Measurements from ENCODE around the gene NAA40.

GRCh38 chr11:63909591-63910506, 29.0 kb upstream of the NAA40 start:
- TF ChIP-seq EZH2 (conservative IDR thresholded peaks at IDR 0.05; ENCODE audit: low read depth, low read length), result no peak
- TF ChIP-seq, protein P1, sequence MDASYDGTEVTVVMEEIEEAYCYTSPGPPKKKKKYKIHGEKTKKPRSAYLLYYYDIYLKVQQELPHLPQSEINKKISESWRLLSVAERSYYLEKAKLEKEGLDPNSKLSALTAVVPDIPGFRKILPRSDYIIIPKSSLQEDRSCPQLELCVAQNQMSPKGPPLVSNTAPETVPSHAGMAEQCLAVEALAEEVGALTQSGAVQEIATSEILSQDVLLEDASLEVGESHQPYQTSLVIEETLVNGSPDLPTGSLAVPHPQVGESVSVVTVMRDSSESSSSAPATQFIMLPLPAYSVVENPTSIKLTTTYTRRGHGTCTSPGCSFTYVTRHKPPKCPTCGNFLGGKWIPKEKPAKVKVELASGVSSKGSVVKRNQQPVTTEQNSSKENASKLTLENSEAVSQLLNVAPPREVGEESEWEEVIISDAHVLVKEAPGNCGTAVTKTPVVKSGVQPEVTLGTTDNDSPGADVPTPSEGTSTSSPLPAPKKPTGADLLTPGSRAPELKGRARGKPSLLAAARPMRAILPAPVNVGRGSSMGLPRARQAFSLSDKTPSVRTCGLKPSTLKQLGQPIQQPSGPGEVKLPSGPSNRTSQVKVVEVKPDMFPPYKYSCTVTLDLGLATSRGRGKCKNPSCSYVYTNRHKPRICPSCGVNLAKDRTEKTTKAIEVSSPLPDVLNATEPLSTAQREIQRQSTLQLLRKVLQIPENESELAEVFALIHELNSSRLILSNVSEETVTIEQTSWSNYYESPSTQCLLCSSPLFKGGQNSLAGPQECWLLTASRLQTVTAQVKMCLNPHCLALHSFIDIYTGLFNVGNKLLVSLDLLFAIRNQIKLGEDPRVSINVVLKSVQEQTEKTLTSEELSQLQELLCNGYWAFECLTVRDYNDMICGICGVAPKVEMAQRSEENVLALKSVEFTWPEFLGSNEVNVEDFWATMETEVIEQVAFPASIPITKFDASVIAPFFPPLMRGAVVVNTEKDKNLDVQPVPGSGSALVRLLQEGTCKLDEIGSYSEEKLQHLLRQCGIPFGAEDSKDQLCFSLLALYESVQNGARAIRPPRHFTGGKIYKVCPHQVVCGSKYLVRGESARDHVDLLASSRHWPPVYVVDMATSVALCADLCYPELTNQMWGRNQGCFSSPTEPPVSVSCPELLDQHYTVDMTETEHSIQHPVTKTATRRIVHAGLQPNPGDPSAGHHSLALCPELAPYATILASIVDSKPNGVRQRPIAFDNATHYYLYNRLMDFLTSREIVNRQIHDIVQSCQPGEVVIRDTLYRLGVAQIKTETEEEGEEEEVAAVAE (CRISPR knock-in tag; IDR thresholded peaks at IDR 0.05; ENCODE audit: borderline replicate concordance), result no peak
- TF ChIP-seq KLF6 (CRISPR knock-in tag; IDR thresholded peaks at IDR 0.05), result no peak
- no peak for TF ChIP-seq ZC3H4 (CRISPR knock-in tag; IDR thresholded peaks at IDR 0.05; ENCODE audit: borderline replicate concordance)
- no peak for TF ChIP-seq SIN3A (IDR thresholded peaks at IDR 0.05; ENCODE audit: borderline replicate concordance, low read depth, low read length)
- TF ChIP-seq ZNF546 (CRISPR knock-in tag; conservative IDR thresholded peaks at IDR 0.05), result no peak
- TF ChIP-seq RNF2 (conservative IDR thresholded peaks at IDR 0.05; ENCODE audit: low read depth), result no peak
